Astrocyte (in vitro differentiated cells and primary cell): ENCODE data around the gene TTC7B. TPM values are rescaled to one million over a fixed set of nuclear protein-coding genes. Genes with fewer than 3 reads are reported as not detected.

Source experiments
- DNase-seq: peaks from one replicate; pipeline ENCODE4 v3.0.0-alpha.2; 2010; ENCODE audit warnings: low read depth
- FAIRE-seq: peaks from 2 replicates; lab custom pipeline; 2011; peaks lifted over from hg19 to GRCh38; lab: Jason Lieb, UNC
- H2AFZ ChIP-seq: 2 replicates; pipeline ENCODE4 v1.6.0; 2012; ENCODE audit warnings: low read depth, low read length, inconsistent platforms
- H3K27ac ChIP-seq: 2 replicates; pipeline ENCODE4 v1.5.1; 2011; ENCODE audit warnings: low read depth, low read length, inconsistent platforms
- H3K27me3 ChIP-seq: 2 replicates; pipeline ENCODE4 v1.6.0; 2011; ENCODE audit warnings: low read length, inconsistent platforms; ENCODE audit not compliant: insufficient read depth
- H3K36me3 ChIP-seq: 2 replicates; pipeline ENCODE4 v1.5.1; 2011; ENCODE audit warnings: low read length, inconsistent platforms; ENCODE audit not compliant: insufficient read depth
- H3K4me1 ChIP-seq: 2 replicates; pipeline ENCODE4 v1.5.1; 2011; ENCODE audit warnings: low read length, inconsistent platforms; ENCODE audit not compliant: insufficient read depth
- H3K4me2 ChIP-seq: 2 replicates; pipeline ENCODE4 v1.6.0; 2012; ENCODE audit warnings: low read length, inconsistent platforms
- H3K4me3 ChIP-seq: 2 replicates; pipeline ENCODE4 v1.5.1; 2011; ENCODE audit warnings: low read depth, mild to moderate bottlenecking, low read length, inconsistent platforms; ENCODE audit not compliant: insufficient read depth
- H3K79me2 ChIP-seq: 2 replicates; pipeline ENCODE4 v1.6.0; 2012; ENCODE audit warnings: mild to moderate bottlenecking, low read length, inconsistent platforms; ENCODE audit not compliant: insufficient read depth
- H3K9ac ChIP-seq: 2 replicates; pipeline ENCODE4 v1.6.0; 2012; ENCODE audit warnings: mild to moderate bottlenecking, low read length, inconsistent platforms
- H3K9me3 ChIP-seq: 2 replicates; pipeline ENCODE4 v1.5.1; 2012; ENCODE audit warnings: low read depth, mild to moderate bottlenecking, low read length, inconsistent platforms; ENCODE audit not compliant: insufficient read depth
- H4K20me1 ChIP-seq: 2 replicates; pipeline ENCODE4 v1.6.0; 2012; ENCODE audit warnings: low read length, inconsistent platforms; ENCODE audit not compliant: insufficient read depth
- H3K27ac Mint-ChIP-seq: one replicate; pipeline ENCODE4 v1.8.0; 2021; ENCODE audit warnings: mild to moderate bottlenecking, mixed read lengths; ENCODE audit not compliant: unreplicated experiment
- H3K27me3 Mint-ChIP-seq: one replicate; pipeline ENCODE4 v1.8.0; 2021; ENCODE audit warnings: low read depth, mixed read lengths; ENCODE audit not compliant: unreplicated experiment
- H3K36me3 Mint-ChIP-seq: one replicate; pipeline ENCODE4 v1.8.0; 2021; ENCODE audit warnings: low read depth, mixed read lengths; ENCODE audit not compliant: unreplicated experiment
- H3K4me1 Mint-ChIP-seq: one replicate; pipeline ENCODE4 v1.8.0; 2021; ENCODE audit warnings: low read depth, mixed read lengths; ENCODE audit not compliant: unreplicated experiment
- H3K4me3 Mint-ChIP-seq: one replicate; pipeline ENCODE4 v1.8.0; 2021; ENCODE audit warnings: mild to moderate bottlenecking, moderate library complexity, mixed read lengths; ENCODE audit not compliant: unreplicated experiment
- H3K9me3 Mint-ChIP-seq: one replicate; pipeline ENCODE4 v1.8.0; 2021; ENCODE audit warnings: mild to moderate bottlenecking, mixed read lengths; ENCODE audit not compliant: unreplicated experiment
- CTCF ChIP-seq: IDR thresholded peaks from 2 replicates; pipeline ENCODE4 v1.5.1; 2011; ENCODE audit warnings: low read depth, mild to moderate bottlenecking, inconsistent platforms, low read length, moderate library complexity; ENCODE audit not compliant: insufficient read depth
- EZH2 ChIP-seq: IDR thresholded peaks from 2 replicates; pipeline ENCODE4 v1.6.1; 2012; ENCODE audit warnings: mild to moderate bottlenecking, low read length, inconsistent platforms; ENCODE audit not compliant: insufficient read depth
- total RNA-seq: library from RNA; stranded (reverse); gene quantifications from 2 replicates; pipeline ENCODE4 v1.2.1, GENCODE V29; 2021

Gene TTC7B
- total RNA-seq, 1 donor from 2014 or later, result 42.1 TPM

- H3K27me3 ChIP-seq, result no peaks in the 10 kb centered on the region
Observed at GRCh38 chr14:90549794-90550641, 266.2 kb downstream of the TTC7B start.

GRCh38 chr14:90548455-90548854 is 267.8 kb downstream of the TTC7B start:
- H3K36me3 ChIP-seq, result no peaks in the 10 kb centered on the region
- H4K20me1 ChIP-seq, result peaks cover 4% of the 10 kb centered on the region
- H3K27ac ChIP-seq, result no peak overlapping the region
- no peaks in the 10 kb centered on the region for H3K79me2 ChIP-seq
- H3K27me3 ChIP-seq, result no peaks in the 10 kb centered on the region
- H3K9me3 ChIP-seq, result no peaks in the 10 kb centered on the region
- no peak overlapping the region for H3K4me3 ChIP-seq
- no peak overlapping the region for H3K9ac ChIP-seq
- no peak overlapping the region for H3K4me3 Mint-ChIP-seq
- H3K9me3 Mint-ChIP-seq, result no peaks in the 10 kb centered on the region
- TF ChIP-seq EZH2, result no peak
- no peak for TF ChIP-seq CTCF
- H3K4me1 ChIP-seq, result peaks cover 10% of the 10 kb centered on the region
- H3K4me1 Mint-ChIP-seq, result peaks cover 5% of the 10 kb centered on the region
- no peak for FAIRE-seq
- no peaks in the 10 kb centered on the region for H3K36me3 Mint-ChIP-seq
- no peak overlapping the region for H2AFZ ChIP-seq
- H3K4me2 ChIP-seq, result no peak overlapping the region
- peaks cover 7% of the 10 kb centered on the region for H3K27me3 Mint-ChIP-seq
- no peak overlapping the region for H3K27ac Mint-ChIP-seq
- DNase-seq, result no peak

More at GRCh38 chr14:90549794-90550641, 266.2 kb downstream of the TTC7B start:
- H3K36me3 Mint-ChIP-seq, result no peaks in the 10 kb centered on the region
- no peak for TF ChIP-seq CTCF
- TF ChIP-seq EZH2, result no peak
- H3K9ac ChIP-seq, result no peak overlapping the region
- no peaks in the 10 kb centered on the region for H3K79me2 ChIP-seq
- peaks cover 4% of the 10 kb centered on the region for H4K20me1 ChIP-seq
- H3K36me3 ChIP-seq, result no peaks in the 10 kb centered on the region
- H3K27me3 Mint-ChIP-seq, result peaks cover 11% of the 10 kb centered on the region
- H3K4me3 Mint-ChIP-seq, result no peak overlapping the region
- H3K4me1 Mint-ChIP-seq, result peaks cover 5% of the 10 kb centered on the region
- DNase-seq (no peak), FAIRE-seq (no peak)
- H3K9me3 Mint-ChIP-seq, result no peaks in the 10 kb centered on the region
- no peak overlapping the region for H3K27ac Mint-ChIP-seq
- H3K9me3 ChIP-seq, result no peaks in the 10 kb centered on the region
- no peak overlapping the region for H3K27ac ChIP-seq
- no peak overlapping the region for H3K4me2 ChIP-seq
- peaks cover 10% of the 10 kb centered on the region for H3K4me1 ChIP-seq
- H2AFZ ChIP-seq, result no peak overlapping the region
- H3K4me3 ChIP-seq, result no peak overlapping the region

GRCh38 chr14:90547968-90548367 is 268.3 kb downstream of the TTC7B start:
- Mint-ChIP-seq H3K36me3 (no peaks in the 10 kb centered on the region), H3K27me3 (peaks cover 9% of the 10 kb centered on the region), H3K9me3 (no peaks in the 10 kb centered on the region), H3K4me1 (peaks cover 5% of the 10 kb centered on the region), H3K4me3 (no peak overlapping the region), H3K27ac (no peak overlapping the region)
- H3K4me2 ChIP-seq, result no peak overlapping the region
- H2AFZ ChIP-seq, result no peak overlapping the region
- DNase-seq (no peak), FAIRE-seq (no peak)
- TF ChIP-seq CTCF (no peak), EZH2 (no peak)
- H4K20me1 ChIP-seq, result peaks cover 4% of the 10 kb centered on the region
- H3K27me3 ChIP-seq, result no peaks in the 10 kb centered on the region
- H3K79me2 ChIP-seq, result no peaks in the 10 kb centered on the region
- no peaks in the 10 kb centered on the region for H3K36me3 ChIP-seq
- H3K27ac ChIP-seq, result no peak overlapping the region
- H3K9me3 ChIP-seq, result no peaks in the 10 kb centered on the region
- no peak overlapping the region for H3K4me3 ChIP-seq
- peaks cover 10% of the 10 kb centered on the region for H3K4me1 ChIP-seq
- no peak overlapping the region for H3K9ac ChIP-seq
